Measurements from ENCODE around the gene PAPPA. TPM values are rescaled to one million over a fixed set of nuclear protein-coding genes. Genes with fewer than 3 reads are reported as not detected.

PAPPA gene
- total and polyA plus RNA-seq, 2 donors = 0.28 to 0.34 TPM

- Histone ChIP-seq H3K27ac (ENCODE audit: low read depth in 1 of 2, low read length in 1 of 2) (no peak overlapping the region), H3K9me3 (ENCODE audit: control insufficient read depth in 2 of 2, insufficient read depth in 1 of 2, low read length in 1 of 2) (no peaks in the 10 kb centered on the region), H3K4me1 (ENCODE audit: control insufficient read depth in 2 of 2, insufficient read depth in 2 of 2, low read length in 2 of 2) (no peaks in the 10 kb centered on the region), H3K27me3 (ENCODE audit: control insufficient read depth in 2 of 2, insufficient read depth in 1 of 2, low read length in 1 of 2) (no peaks in the 10 kb centered on the region), H3K4me3 (ENCODE audit: low read length in 2 of 2) (no peak overlapping the region), H3K36me3 (ENCODE audit: control insufficient read depth in 2 of 2, insufficient read depth in 2 of 2, low read length in 1 of 2) (no peaks in the 10 kb centered on the region)
- DNase-seq (ENCODE audit: low read depth in 6 of 9, low spot score in 9 of 9) = no peak
- 93% methylated on average over 4 of the region's 4 CpGs for WGBS
Observed at GRCh38 chr9:116372786-116373185, 219.2 kb downstream of the PAPPA start.

- no peak overlapping the region for H3K27ac ChIP-seq (ENCODE audit: low read depth in 1 of 2, low read length in 1 of 2)
- H3K36me3 ChIP-seq (ENCODE audit: control insufficient read depth in 2 of 2, insufficient read depth in 2 of 2, low read length in 1 of 2) = no peaks in the 10 kb centered on the region
- H3K27me3 ChIP-seq (ENCODE audit: control insufficient read depth in 2 of 2, insufficient read depth in 1 of 2, low read length in 1 of 2) = no peaks in the 10 kb centered on the region
- no peaks in the 10 kb centered on the region for H3K9me3 ChIP-seq (ENCODE audit: control insufficient read depth in 2 of 2, insufficient read depth in 1 of 2, low read length in 1 of 2)
- DNase-seq (ENCODE audit: low read depth in 6 of 9, low spot score in 9 of 9) = no peak
- H3K4me1 ChIP-seq (ENCODE audit: control insufficient read depth in 2 of 2, insufficient read depth in 2 of 2, low read length in 2 of 2) = no peaks in the 10 kb centered on the region
- WGBS = 80% methylated on average over 8 of the region's 8 CpGs
- no peak overlapping the region for H3K4me3 ChIP-seq (ENCODE audit: low read length in 2 of 2)
Observed at GRCh38 chr9:116377179-116377798, 223.7 kb downstream of the PAPPA start.

GRCh38 chr9:116378873-116379272 is 225.3 kb downstream of the PAPPA start:
- Histone ChIP-seq H3K4me3 (ENCODE audit: low read length in 2 of 2) (no peak overlapping the region), H3K4me1 (ENCODE audit: control insufficient read depth in 2 of 2, insufficient read depth in 2 of 2, low read length in 2 of 2) (no peaks in the 10 kb centered on the region), H3K27me3 (ENCODE audit: control insufficient read depth in 2 of 2, insufficient read depth in 1 of 2, low read length in 1 of 2) (no peaks in the 10 kb centered on the region), H3K27ac (ENCODE audit: low read depth in 1 of 2, low read length in 1 of 2) (no peak overlapping the region), H3K9me3 (ENCODE audit: control insufficient read depth in 2 of 2, insufficient read depth in 1 of 2, low read length in 1 of 2) (no peaks in the 10 kb centered on the region), H3K36me3 (ENCODE audit: control insufficient read depth in 2 of 2, insufficient read depth in 2 of 2, low read length in 1 of 2) (no peaks in the 10 kb centered on the region)
- 96% methylated on average over 2 of the region's 2 CpGs for WGBS
- no peak for DNase-seq (ENCODE audit: low read depth in 6 of 9, low spot score in 9 of 9)

DNA sequence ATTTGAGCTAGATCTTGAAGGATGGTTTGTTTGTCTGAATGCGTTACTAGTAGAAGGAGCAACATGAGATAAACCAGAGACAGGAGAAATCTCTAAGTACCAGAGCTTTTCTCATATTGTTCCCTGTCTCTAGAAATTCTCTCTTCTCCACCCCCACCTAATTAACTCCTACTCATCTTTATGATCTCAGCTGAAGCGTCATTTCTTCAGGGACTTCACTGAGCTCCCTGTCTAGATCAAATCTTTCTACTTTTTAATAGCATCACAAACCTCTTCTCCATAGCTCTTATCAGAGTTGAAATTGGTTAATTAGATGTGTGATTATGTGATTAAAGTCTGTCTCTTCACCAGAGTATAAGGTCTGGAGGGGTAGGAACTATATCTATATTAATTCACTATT is 226.2 kb downstream of the PAPPA start:
- H3K27me3 ChIP-seq (ENCODE audit: control insufficient read depth in 2 of 2, insufficient read depth in 1 of 2, low read length in 1 of 2) = no peaks in the 10 kb centered on the region
- H3K9me3 ChIP-seq (ENCODE audit: control insufficient read depth in 2 of 2, insufficient read depth in 1 of 2, low read length in 1 of 2) = no peaks in the 10 kb centered on the region
- H3K4me1 ChIP-seq (ENCODE audit: control insufficient read depth in 2 of 2, insufficient read depth in 2 of 2, low read length in 2 of 2) = no peaks in the 10 kb centered on the region
- WGBS = 97% methylated on average over 2 of the region's 2 CpGs
- DNase-seq (ENCODE audit: low read depth in 6 of 9, low spot score in 9 of 9) = no peak
- no peak overlapping the region for H3K4me3 ChIP-seq (ENCODE audit: low read length in 2 of 2)
- H3K36me3 ChIP-seq (ENCODE audit: control insufficient read depth in 2 of 2, insufficient read depth in 2 of 2, low read length in 1 of 2) = no peaks in the 10 kb centered on the region
- H3K27ac ChIP-seq (ENCODE audit: low read depth in 1 of 2, low read length in 1 of 2) = no peak overlapping the region

GRCh38 chr9:116380496-116380995 is 227.0 kb downstream of the PAPPA start:
- Histone ChIP-seq H3K36me3 (ENCODE audit: control insufficient read depth in 2 of 2, insufficient read depth in 2 of 2, low read length in 1 of 2) (no peaks in the 10 kb centered on the region), H3K27me3 (ENCODE audit: control insufficient read depth in 2 of 2, insufficient read depth in 1 of 2, low read length in 1 of 2) (no peaks in the 10 kb centered on the region), H3K4me1 (ENCODE audit: control insufficient read depth in 2 of 2, insufficient read depth in 2 of 2, low read length in 2 of 2) (no peaks in the 10 kb centered on the region), H3K27ac (ENCODE audit: low read depth in 1 of 2, low read length in 1 of 2) (no peak overlapping the region), H3K4me3 (ENCODE audit: low read length in 2 of 2) (no peak overlapping the region), H3K9me3 (ENCODE audit: control insufficient read depth in 2 of 2, insufficient read depth in 1 of 2, low read length in 1 of 2) (no peaks in the 10 kb centered on the region)
- no peak for DNase-seq (ENCODE audit: low read depth in 6 of 9, low spot score in 9 of 9)

GRCh38 chr9:116381350-116381749 is 227.8 kb downstream of the PAPPA start:
- 89% methylated on average over 2 of the region's 2 CpGs for WGBS
- no peak overlapping the region for H3K27ac ChIP-seq (ENCODE audit: low read depth in 1 of 2, low read length in 1 of 2)
- DNase-seq (ENCODE audit: low read depth in 6 of 9, low spot score in 9 of 9) = no peak
- H3K4me1 ChIP-seq (ENCODE audit: control insufficient read depth in 2 of 2, insufficient read depth in 2 of 2, low read length in 2 of 2) = no peaks in the 10 kb centered on the region
- H3K27me3 ChIP-seq (ENCODE audit: control insufficient read depth in 2 of 2, insufficient read depth in 1 of 2, low read length in 1 of 2) = no peaks in the 10 kb centered on the region
- no peak overlapping the region for H3K4me3 ChIP-seq (ENCODE audit: low read length in 2 of 2)
- H3K36me3 ChIP-seq (ENCODE audit: control insufficient read depth in 2 of 2, insufficient read depth in 2 of 2, low read length in 1 of 2) = no peaks in the 10 kb centered on the region
- no peaks in the 10 kb centered on the region for H3K9me3 ChIP-seq (ENCODE audit: control insufficient read depth in 2 of 2, insufficient read depth in 1 of 2, low read length in 1 of 2)

DNA sequence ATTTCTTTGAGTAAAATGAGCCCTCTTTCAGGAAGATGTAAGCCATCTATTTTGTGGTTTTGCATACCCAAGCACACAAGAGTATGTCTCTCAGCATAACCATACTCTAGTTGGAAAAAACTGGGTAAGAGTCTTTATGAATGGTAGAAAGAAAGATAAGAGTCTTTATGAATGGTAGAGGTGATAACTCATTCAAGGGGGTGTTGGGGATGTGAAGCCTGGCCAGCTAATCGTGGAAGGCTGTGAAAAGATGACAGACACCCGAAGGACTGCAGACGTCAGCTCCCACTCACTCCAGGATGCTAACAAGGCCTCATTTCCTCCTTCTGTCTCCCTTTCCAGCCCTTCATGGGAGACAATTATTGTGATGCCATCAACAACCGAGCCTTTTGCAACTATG is 228.5 kb downstream of the PAPPA start:
- Histone ChIP-seq H3K27ac (ENCODE audit: low read depth in 1 of 2, low read length in 1 of 2) (no peak overlapping the region), H3K27me3 (ENCODE audit: control insufficient read depth in 2 of 2, insufficient read depth in 1 of 2, low read length in 1 of 2) (no peaks in the 10 kb centered on the region), H3K4me3 (ENCODE audit: low read length in 2 of 2) (no peak overlapping the region), H3K36me3 (ENCODE audit: control insufficient read depth in 2 of 2, insufficient read depth in 2 of 2, low read length in 1 of 2) (no peaks in the 10 kb centered on the region), H3K9me3 (ENCODE audit: control insufficient read depth in 2 of 2, insufficient read depth in 1 of 2, low read length in 1 of 2) (no peaks in the 10 kb centered on the region), H3K4me1 (ENCODE audit: control insufficient read depth in 2 of 2, insufficient read depth in 2 of 2, low read length in 2 of 2) (no peaks in the 10 kb centered on the region)
- WGBS = 91% methylated on average over 4 of the region's 4 CpGs
- DNase-seq (ENCODE audit: low read depth in 6 of 9, low spot score in 9 of 9) = no peak

DNA sequence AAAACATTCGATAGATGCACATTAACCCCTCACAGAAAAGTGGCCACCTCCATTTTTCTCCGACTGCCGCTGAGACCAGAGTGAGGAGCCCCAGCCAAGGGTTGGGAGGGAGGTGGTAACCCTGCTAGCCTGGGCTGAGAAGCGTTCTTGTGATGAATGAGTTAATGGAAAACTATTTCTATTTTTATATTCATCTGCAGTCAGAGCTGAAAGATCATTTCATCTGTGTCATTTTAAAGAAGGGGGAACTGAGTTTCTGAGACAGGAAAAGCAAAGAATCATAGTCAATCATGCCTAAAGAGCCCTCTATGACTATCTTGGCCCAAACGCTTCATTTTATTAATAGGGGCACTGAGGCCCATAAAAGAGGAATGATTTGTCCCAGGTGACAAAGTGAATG is 229.5 kb downstream of the PAPPA start:
- H3K36me3 ChIP-seq (ENCODE audit: control insufficient read depth in 2 of 2, insufficient read depth in 2 of 2, low read length in 1 of 2) = no peaks in the 10 kb centered on the region
- H3K4me3 ChIP-seq (ENCODE audit: low read length in 2 of 2) = no peak overlapping the region
- no peaks in the 10 kb centered on the region for H3K27me3 ChIP-seq (ENCODE audit: control insufficient read depth in 2 of 2, insufficient read depth in 1 of 2, low read length in 1 of 2)
- no peak overlapping the region for H3K27ac ChIP-seq (ENCODE audit: low read depth in 1 of 2, low read length in 1 of 2)
- no peaks in the 10 kb centered on the region for H3K9me3 ChIP-seq (ENCODE audit: control insufficient read depth in 2 of 2, insufficient read depth in 1 of 2, low read length in 1 of 2)
- WGBS = 84% methylated on average over 5 of the region's 5 CpGs
- no peak for DNase-seq (ENCODE audit: low read depth in 6 of 9, low spot score in 9 of 9)
- no peaks in the 10 kb centered on the region for H3K4me1 ChIP-seq (ENCODE audit: control insufficient read depth in 2 of 2, insufficient read depth in 2 of 2, low read length in 2 of 2)

DNA sequence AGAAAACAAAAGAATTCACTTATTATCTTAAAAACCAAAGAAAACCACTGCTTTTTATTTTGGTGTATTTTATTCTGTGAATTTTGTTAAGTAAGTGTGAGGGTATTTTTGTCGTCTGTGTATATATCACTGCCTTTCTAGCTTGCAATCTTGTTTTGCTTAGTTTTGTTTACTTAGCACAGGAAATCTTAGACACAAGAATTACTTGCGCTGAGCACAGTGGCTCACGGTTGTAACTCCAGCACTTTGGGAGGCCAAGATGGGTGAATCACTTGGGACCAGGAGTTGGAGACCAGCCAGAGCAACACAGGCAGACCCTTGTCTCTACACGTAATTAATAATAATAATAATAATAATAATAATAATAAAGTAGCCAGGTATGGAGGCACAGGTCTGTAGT is 230.3 kb downstream of the PAPPA start:
- no peak for DNase-seq (ENCODE audit: low read depth in 6 of 9, low spot score in 9 of 9)
- no peaks in the 10 kb centered on the region for H3K27me3 ChIP-seq (ENCODE audit: control insufficient read depth in 2 of 2, insufficient read depth in 1 of 2, low read length in 1 of 2)
- no peak overlapping the region for H3K27ac ChIP-seq (ENCODE audit: low read depth in 1 of 2, low read length in 1 of 2)
- H3K4me3 ChIP-seq (ENCODE audit: low read length in 2 of 2) = no peak overlapping the region
- H3K36me3 ChIP-seq (ENCODE audit: control insufficient read depth in 2 of 2, insufficient read depth in 2 of 2, low read length in 1 of 2) = no peaks in the 10 kb centered on the region
- H3K4me1 ChIP-seq (ENCODE audit: control insufficient read depth in 2 of 2, insufficient read depth in 2 of 2, low read length in 2 of 2) = no peaks in the 10 kb centered on the region
- 96% methylated on average over 4 of the region's 4 CpGs for WGBS
- no peaks in the 10 kb centered on the region for H3K9me3 ChIP-seq (ENCODE audit: control insufficient read depth in 2 of 2, insufficient read depth in 1 of 2, low read length in 1 of 2)

All from thymus (tissue), 11 donors.